Stimulated activated CD4-positive, alpha-beta T cell treated with anti-CD3 and anti-CD28 coated beads, Interleukin-4, amount 100 ng/mL, for 24 hours (primary cell): ENCODE results near the gene TMTC3.
"Not testable (repeated sequence)": the region's sequence is repeated elsewhere in the genome, so short reads cannot be mapped to it uniquely, and the experiment has no call there.

Source experiments
- DNase-seq: peaks from one replicate; pipeline ENCODE4 v3.0.0-alpha.2; 2020

TMTC3 gene

DNA sequence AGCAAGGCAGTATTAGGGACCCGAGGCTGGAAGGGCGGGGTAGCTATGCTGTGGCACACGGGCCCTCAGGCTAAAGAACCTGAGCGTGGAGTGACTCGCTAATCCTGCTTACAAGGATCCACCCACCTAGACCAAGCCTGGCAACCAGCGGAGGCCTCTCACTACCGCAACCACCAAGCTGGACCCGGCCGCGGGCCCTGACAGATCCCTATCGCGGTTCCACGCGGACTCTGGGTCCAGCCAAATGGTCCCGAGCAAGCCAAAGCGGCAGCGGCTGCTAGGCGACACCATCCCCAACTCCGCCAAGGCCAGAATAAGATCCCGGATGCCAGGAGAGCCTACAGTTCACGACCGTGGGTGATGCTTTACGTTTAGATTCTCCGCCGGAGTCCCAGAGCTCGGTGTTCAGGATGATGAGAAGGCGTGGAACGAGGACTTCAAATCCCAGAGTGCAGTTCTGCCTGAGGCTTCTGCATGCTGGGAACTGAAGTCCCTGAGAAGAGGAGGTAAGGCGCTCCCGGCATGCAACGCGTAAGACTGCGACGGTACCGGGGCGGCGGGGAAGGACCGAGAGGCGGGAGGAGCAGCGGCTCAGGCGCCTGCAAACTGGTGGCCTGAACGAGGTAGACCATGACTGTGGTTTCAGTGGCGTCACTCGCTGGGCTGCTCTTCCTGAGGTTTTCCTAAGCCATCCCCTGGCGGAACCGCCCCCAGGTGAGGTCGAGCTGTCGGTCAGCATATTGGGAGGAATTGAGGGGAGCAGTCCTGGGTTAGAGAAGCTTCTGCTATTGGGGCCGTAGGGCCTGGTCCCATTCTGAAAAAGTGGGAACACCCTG lies at the start of gene TMTC3, which contains the start of gene CEP290:
Gene TMTC3, plus strand, starts transcription at position 534 of the 836 bp plus-strand sequence. CDS start 6,009 bp downstream, outside the sequence.
Gene CEP290, minus strand, starts transcription at position 315 of the 836 bp plus-strand sequence. CDS start 781 bp downstream, outside the sequence.
- peak; percentile 94 for DNase-seq

DNA sequence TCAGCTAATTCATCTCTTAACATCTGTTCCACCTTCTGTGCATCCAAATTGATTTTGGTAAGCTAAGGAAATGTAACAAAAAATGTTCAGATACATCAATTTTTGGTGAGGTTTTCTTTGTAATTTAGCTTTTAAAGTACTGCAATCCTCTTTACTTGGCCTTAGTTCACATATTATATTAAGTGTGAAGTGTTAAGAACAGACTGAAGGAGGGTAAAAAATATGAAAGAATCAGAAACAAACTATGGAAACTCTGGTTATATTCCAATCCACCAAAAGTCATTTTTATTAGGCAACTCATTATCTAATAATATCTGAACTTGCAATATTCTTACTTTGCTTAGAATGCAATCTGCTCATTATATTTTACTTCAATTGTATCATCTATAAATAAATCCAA lies 49.3 kb upstream of the TMTC3 start:
- DNase-seq: no peak

DNA sequence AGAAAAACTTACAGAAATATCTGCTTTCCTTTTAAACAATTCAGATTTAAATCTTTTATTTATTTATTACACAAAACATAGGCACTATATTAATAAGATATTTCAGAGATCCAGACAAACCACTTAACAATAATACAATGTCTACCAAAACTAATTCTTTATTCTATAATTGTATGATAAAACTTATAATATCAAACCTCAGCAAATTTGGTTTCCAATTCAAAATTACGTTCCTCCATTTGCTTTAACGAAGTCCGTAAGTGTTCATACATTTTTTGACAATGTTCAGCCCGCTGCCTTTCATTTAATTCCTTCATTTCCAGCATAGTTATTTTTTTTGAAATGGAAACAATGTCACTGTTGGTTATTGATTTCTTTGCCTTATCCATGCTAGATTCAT lies 48.5 kb upstream of the TMTC3 start:
- no peak for DNase-seq

DNA sequence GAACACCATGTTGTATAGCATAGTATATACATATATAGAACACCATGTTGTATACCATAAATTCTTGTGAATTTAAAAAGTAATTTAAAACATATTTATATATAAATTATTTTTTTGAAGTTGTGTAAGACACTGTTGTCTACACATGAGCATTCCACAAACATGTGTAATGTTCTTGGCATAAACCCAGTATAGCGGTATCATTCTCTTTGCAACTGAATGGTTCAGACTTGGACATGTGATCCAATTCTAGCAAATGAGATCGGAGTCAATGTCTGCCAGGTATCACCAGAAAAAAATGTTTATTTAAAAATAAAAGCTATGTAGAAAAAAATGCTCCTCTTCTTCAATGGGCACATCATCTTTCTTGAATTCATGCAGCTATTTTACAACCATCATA lies 34.1 kb upstream of the TMTC3 start:
- no peak for DNase-seq

DNA sequence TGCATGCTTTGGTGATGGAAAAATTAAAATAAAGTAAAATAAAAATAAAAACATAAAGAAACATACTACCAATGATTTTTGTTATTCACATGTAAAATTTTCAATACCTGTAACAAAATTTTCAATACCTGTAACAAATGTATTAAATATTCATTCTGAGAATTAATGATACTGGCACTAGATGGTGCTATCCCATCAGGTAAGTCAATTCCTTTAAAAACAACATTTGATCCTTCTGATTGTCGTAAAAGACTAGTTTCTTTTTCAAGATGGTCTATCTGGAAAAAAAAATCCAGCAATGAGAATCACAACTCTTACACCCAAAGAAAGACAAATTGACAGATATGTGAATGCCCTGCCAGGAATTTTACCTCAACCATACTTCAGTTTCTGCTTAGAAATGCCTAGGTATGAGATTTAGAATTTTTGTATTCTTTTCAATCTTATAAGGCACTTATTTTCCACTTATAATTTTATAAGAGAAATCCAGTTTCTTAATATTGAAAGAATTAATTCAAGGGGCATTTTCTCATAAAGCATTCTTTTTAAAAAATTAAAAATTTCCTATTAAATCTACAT lies 30.9 kb upstream of the TMTC3 start:
- DNase-seq: no peak

DNA sequence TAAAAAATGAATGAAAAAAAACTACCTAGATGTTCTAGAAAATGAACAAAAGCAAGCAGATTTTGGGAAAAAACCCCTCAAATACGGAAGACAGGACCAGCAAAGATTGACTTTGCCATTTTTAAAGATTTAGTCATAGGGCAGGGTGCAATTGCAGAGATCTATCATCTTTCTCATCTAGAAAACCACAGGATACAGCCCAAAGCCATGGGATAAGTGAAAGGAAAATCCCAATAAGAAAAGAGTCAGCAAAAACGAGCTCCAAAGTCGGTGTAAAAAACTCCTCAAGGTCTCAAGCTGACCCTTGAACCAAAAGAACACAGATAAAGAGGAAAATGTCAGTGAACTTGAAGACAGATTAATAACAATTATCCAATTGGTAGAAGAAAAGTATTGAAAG lies 28.2 kb upstream of the TMTC3 start:
- no peak for DNase-seq

DNA sequence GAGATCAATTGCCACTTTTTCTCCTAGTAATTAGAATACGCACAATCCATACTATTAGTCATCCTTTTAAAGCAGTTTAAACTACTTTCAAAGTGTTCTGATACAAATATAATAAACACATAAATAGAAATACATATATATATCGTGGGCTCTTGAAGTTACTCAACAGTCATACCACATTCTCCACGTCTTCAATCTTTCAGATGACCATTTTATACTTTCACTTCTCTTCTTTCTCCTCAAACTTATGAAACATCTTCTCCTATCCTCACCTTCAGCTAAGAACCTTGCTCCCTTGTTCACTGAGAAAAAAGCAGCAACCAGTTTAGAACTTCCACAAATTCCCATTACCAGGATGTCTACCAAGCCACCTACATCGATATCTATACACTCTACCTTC lies 19.4 kb upstream of the TMTC3 start:
- DNase-seq: no peak

DNA sequence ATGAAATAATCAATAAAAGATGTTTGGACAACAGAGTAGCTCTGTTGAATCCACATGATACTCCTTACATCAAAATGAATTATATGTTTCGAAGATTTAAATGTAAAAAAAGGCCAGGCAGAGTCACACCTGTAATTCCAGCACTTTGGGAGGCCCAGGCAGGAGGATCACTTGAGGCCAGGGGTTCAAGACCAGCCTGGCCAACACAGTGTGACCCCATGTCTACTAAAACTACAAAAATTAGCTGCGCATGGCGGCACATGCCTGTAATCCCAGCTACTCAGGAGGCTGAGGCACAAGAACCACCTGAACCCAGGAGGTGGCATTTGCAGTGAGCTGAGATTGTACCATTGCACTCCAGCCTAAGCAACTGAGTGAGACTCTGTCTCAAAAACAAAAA lies 15.0 kb upstream of the TMTC3 start:
- no peak for DNase-seq

DNA sequence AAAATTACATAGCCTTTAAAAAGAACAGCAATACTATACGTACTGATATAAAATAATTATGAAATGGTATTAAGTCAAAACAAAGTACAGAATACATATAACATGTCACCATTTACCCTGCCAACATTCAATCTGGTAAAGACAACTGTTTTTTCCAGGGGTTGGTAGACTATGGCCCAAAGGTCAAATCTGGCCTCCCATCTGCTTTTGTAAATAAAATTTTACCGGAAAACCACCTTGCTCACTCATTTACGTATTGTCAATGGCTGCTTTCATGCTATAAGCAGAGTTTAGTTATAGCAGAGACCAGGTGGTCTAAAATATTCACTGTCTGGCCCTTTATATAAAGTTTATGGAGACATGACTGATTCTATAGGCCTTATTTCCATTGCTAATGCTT lies 14.3 kb upstream of the TMTC3 start:
- DNase-seq: no peak

DNA sequence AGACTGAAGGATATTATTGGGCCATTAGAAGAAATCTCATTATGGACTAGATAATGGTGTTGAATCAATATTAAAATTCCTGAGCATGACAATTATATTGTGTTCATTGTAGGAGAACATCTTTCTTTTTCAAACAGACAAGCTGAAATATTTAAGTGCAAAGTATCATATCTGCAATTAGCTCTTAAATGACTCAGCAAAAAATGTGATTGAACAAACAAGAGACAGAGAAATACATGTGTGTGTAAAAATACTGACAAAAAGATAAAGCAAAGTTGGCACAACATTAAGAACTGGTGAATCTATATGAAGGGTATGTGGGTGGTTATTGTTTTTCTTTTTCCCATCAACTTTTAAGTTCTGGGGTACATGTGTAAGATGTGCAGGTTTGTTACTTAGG lies 9.7 kb upstream of the TMTC3 start:
- DNase-seq: no peak

DNA sequence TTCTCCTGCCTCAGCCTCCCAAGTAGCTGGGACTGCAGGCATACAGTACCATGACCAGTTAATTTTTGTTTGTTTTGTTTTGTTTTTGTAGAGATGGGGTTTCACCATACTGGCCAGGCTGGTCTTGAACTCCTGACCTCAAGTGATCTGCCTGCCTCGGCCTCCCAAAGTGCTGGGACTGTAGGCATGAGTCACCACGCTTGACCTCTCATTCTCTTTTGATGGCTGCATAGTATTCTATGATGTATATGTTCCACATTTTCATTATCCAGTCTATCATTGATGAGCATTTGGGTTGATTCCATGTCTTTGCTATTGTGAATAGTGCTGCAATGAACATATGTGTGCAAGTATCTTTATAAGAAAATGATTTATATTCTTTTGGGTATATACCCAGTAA lies 8.9 kb upstream of the TMTC3 start:
- DNase-seq: not testable (repeated sequence)

DNA sequence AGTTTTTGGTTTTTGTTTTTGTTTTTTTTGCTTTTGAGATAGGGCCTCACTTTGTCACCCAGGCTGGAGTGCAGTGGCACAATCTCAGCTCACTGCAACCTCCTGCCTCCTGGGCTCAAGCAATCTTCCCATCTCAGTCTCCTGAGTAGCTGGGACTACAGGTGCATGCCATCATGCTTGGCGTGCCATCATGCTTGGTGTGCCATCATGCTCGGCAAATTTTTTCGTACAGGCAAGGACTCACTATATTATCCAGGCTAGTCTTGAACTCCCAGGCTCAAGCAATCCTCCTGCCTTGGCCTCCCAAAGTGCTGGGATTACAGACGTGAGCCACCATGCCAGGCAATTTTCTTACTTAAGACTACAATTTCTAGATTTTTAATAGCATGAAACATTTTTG lies 2.4 kb upstream of the TMTC3 start:
- not testable (repeated sequence) for DNase-seq

DNA sequence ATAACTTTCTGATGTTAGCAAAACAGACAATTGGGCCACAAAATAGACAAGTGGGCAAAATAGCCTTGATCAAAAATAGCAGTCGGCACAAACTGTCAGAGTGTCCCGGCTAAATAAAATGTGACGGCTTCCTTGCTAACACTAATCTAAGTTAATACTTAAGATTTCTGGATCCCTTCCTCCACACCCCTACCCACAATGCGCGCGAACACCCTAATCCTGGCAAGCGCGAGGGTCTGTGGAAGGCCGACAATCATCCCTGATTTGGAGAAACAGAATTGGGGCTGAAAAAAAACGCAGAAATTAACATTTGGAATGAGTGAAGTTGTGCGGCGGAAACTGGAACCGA lies 708 bp upstream of the TMTC3 start:
- DNase-seq: no peak

DNA sequence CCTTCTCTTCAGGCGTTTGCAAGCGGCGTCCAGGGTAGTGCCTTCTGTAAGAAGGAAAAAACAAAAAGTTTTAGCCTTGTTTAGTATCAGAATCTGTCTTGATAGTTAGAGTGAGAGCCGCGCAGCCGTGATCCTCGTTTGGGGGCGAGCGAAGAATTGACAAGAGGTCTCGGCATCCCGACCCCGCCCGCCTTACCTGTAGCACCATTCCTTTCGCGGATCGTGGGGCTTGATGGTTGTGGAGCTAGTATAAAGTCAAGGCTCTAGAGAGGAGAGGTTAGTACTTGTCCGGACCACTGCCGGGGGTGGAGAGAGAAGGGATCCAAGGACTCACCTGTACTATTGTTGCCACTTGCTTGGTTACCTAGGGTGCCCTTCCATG lies 494 bp downstream of the TMTC3 start:
- DNase-seq: peak; percentile 27

DNA sequence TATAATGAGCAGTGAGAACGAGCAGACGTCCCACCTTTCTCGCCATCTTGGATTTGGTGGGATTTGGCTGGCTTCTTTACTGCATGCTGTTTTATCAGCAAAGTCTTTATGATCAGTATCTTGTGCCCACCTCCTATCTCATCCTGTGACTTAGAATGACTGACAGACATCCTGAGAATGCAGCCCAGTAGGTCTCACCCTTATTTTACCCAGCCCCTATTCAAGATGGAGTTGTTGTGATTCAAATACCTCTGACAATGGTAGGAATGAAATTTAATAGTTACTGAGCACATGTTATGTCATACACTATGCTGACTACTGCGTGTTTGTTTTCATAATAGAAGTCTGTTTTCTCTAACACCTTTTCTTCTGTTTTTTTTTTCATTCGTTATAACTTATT lies 1.9 kb downstream of the TMTC3 start:
- DNase-seq: no peak

DNA sequence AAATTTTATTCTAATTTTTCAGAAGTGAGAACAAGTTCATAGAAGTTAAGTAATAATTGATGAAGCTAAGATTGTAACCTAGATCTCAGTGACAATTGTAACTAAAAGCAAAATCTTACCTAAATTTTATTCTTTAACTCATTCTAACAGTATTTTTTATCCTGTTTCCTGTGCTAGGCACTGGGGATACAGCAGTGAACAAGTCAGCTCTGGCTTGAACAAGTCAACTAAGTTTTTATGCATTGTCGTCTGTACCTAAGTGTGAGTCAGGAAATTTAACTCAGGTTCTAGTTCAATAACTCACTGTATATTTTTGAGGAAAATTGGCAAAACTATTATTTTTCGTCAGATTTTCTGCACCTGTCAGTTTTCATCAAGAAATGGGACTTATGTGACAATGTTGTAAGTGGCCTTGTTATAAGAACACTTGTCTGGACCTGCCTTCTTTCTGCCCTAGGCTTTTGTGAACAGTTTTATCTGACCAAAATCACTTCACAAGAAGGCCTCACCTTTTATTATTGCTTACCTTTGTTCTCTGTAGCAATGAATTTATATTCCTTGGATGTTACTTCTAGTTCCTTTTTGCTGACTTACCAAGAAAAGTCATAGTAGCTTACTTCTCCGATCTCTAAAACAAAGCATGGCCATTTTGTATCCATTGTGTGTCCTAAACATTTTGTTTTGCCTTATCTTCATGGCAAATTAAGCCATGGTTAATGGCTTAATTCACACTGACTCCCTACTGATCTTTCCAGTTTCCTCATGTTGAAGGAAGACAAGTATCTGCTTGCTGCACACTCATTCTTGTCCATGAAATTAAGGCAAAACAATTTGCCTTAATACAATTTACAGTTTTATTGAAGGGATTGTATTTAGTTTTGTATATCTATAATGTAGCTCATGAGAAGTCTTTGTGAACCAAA lies 2.7 kb downstream of the TMTC3 start:
- DNase-seq: no peak

DNA sequence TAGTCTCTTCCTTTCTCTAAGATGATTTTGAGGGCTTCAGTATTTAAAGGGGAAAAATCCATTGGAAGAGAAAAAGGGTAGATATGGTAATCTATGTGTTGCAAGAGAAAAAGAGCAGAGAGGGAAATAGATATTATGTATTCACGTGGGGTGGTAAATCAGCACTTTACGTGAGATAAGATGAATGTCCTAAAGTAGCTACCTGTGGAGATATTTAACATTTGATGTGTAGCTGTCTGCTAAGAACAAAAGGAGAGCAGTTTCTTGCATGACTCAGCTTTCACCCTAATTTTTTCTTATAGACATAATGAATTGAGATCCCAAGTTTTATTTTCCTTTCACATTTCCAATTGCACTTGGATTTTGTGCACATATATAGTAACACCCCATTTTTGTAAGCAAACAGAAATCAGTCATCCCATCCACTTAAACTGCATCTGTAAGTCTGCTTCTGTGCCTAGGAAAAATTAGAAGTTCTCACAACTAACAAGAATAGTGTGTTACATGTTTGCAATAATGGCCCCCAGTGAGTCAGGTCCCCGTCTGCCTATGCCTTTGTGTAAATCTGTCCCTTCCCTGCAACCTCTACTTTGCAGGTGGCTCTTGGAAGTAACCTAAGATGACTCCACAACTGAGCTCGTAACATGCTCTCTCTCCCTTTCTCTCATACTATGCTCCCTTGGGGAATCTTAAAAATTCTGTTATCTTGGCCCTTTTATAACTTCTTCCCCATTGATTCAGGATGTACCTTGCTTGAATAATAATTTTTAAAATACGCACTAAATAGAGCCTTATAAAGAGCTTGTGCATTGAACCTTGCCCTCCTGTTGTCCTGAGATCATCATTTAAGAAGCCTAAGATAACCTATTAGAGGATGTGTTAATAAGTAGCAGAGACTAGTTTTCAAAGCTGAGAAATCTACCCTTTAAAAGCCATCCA lies 3.7 kb downstream of the TMTC3 start:
- DNase-seq: no peak

DNA sequence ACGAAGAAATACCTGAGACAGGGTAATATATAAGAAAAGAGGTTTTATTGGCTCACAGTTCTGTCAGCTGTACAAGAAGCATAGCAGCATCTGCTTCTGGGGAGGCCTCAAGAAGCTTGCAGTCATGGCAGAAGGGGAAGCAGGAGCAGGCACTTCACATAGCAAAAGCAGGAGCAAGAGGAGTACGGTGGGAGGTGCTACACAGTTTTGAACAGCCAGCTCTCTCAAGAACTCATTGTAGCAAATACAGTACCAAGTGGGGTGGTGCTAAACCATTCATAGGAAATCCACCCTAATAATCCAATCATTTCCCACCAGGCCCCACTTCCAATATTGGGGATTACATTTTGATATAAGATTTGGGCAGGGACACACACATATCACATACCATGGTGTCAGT lies 8.0 kb downstream of the TMTC3 start:
- DNase-seq: no peak

DNA sequence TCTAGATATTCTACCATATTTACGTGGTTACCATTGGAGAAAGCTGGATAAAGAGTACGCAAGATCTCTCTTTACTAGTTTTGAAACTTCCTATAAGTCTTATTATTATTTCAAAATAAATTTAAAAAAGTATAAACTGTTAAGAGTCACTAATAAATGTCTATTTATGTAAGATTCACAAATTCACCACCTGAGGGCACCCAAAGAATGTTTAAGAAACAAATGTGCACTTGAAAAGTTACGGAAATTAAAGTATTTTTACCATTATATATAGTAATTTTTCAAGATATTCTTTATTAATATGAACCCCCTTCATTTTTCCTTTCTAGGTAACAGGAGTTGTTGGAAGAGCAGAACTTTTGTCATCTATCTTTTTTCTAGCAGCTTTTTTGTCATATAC lies 11.9 kb downstream of the TMTC3 start:
- no peak for DNase-seq

DNA sequence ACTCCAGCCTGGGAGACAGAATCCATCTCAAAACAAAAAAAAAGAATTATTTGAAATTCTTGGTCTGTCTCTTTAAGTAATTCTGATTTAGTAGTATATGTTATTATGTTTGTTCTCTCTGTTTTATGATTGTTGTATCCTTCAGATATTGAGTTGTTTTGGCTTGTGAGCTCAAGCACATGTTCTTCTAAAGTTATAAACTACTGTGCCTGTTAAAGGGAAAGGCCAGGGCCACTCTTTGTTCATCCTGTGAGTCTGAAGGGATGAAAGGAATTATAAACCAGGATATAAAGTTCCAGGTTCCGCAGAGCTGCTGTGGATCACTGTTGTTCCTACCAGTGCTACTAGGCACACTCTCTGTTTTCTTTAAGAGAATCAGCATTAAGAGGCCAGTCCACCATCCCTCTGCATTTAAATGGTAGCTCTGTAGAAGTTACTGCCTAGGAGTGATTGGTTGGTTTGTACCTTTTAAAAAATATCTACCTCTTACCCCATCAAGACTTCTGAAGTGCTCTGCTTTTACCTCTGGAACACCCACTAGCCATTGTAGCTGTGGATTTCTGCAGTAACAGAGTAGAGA lies 14.1 kb downstream of the TMTC3 start:
- no peak for DNase-seq

DNA sequence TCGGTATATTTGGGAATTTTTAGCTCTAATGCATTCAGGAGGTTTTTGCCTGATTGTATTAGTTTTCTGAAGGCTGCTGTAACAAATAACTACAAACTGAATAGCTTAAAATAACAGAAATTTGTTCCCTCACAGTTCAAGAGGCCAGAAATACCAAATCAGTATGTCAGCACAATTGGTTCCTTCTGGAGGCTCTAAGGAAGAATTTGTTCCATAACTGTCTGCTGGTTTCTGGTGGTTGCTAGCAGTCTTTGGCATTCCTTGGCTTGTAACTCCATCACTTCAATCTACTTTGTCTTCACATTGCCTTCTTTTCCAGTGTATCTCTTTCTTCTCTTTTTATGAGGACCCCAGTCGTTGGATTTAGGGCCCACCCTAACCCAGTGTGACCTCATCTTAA lies 21.3 kb downstream of the TMTC3 start:
- no peak for DNase-seq

DNA sequence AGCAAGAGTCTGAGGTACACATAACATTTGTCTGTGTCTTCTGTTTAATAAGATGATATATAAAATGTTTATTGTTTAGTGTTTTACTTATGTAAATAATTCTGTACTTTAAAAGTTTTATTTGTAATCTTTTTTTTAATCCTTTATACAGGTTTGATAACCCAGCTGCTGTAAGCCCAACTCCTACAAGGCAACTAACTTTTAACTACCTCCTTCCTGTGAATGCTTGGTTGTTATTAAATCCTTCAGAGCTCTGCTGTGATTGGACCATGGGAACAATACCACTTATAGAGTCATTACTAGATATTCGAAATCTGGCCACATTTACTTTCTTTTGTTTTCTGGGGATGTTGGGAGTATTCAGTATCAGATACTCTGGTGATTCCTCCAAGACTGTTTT lies 24.1 kb downstream of the TMTC3 start:
- no peak for DNase-seq
